Measurements from ENCODE around the gene RFTN1.

Gene RFTN1

GRCh38 chr3:16396202-16396601, 117.3 kb downstream of the RFTN1 start:
- no peak overlapping the region for H3K4me3 ChIP-seq (ENCODE audit: low read depth, low read length)
- TF ChIP-seq CTCF (IDR thresholded peaks at IDR 0.05; ENCODE audit: low read depth, low read length): no peak

GRCh38 chr3:16395212-16395611, 118.3 kb downstream of the RFTN1 start:
- H3K4me3 ChIP-seq (ENCODE audit: low read depth, low read length): no peak overlapping the region
- TF ChIP-seq CTCF (IDR thresholded peaks at IDR 0.05; ENCODE audit: low read depth, low read length): no peak

- H3K4me3 ChIP-seq (ENCODE audit: low read depth, low read length): no peak overlapping the region
- TF ChIP-seq CTCF (IDR thresholded peaks at IDR 0.05; ENCODE audit: low read depth, low read length): no peak
These were observed 118.9 kb downstream of the RFTN1 start for GRCh38 chr3:16394639-16395038.

- H3K4me3 ChIP-seq (ENCODE audit: low read depth, low read length): no peak overlapping the region
- no peak for TF ChIP-seq CTCF (IDR thresholded peaks at IDR 0.05; ENCODE audit: low read depth, low read length)
These were observed 120.8 kb downstream of the RFTN1 start for GRCh38 chr3:16392717-16393116.

GRCh38 chr3:16392065-16392464, 121.4 kb downstream of the RFTN1 start:
- TF ChIP-seq CTCF (IDR thresholded peaks at IDR 0.05; ENCODE audit: low read depth, low read length): no peak
- H3K4me3 ChIP-seq (ENCODE audit: low read depth, low read length): no peak overlapping the region

- H3K4me3 ChIP-seq (ENCODE audit: low read depth, low read length): no peak overlapping the region
- TF ChIP-seq CTCF (IDR thresholded peaks at IDR 0.05; ENCODE audit: low read depth, low read length): no peak
These were observed 122.9 kb downstream of the RFTN1 start for GRCh38 chr3:16390581-16390980.

GRCh38 chr3:16388850-16389441, 124.6 kb downstream of the RFTN1 start:
- no peak for TF ChIP-seq CTCF (IDR thresholded peaks at IDR 0.05; ENCODE audit: low read depth, low read length)
- H3K4me3 ChIP-seq (ENCODE audit: low read depth, low read length): no peak overlapping the region

All from WI38 (cell line).